Endothelial cell (in vitro differentiated cells): ENCODE results near the gene RIN3. TPM values are rescaled to one million over a fixed set of nuclear protein-coding genes. Genes with fewer than 3 reads are reported as not detected.

ENCODE experiments used
- DNase-seq: peaks from one replicate; pipeline ENCODE4 v3.0.0; 2021; ENCODE audit warnings: low spot score
- H3K27ac Mint-ChIP-seq: one replicate; pipeline ENCODE4 v1.8.0; 2021; ENCODE audit warnings: mixed read lengths, inconsistent platforms; ENCODE audit not compliant: unreplicated experiment
- H3K27me3 Mint-ChIP-seq: one replicate; pipeline ENCODE4 v1.8.0; 2021; ENCODE audit warnings: mild to moderate bottlenecking, moderate library complexity, mixed read lengths, inconsistent platforms; ENCODE audit not compliant: unreplicated experiment
- H3K36me3 Mint-ChIP-seq: one replicate; pipeline ENCODE4 v1.8.0; 2021; ENCODE audit warnings: mild to moderate bottlenecking, low read depth, mixed read lengths, inconsistent platforms; ENCODE audit not compliant: unreplicated experiment
- H3K4me1 Mint-ChIP-seq: one replicate; pipeline ENCODE4 v1.8.0; 2021; ENCODE audit warnings: mild to moderate bottlenecking, mixed read lengths, inconsistent platforms; ENCODE audit not compliant: unreplicated experiment
- H3K4me3 Mint-ChIP-seq: one replicate; pipeline ENCODE4 v1.8.0; 2021; ENCODE audit warnings: mild to moderate bottlenecking, mixed read lengths, inconsistent platforms; ENCODE audit not compliant: unreplicated experiment
- H3K9me3 Mint-ChIP-seq: one replicate; pipeline ENCODE4 v1.8.0; 2021; ENCODE audit warnings: mixed read lengths, inconsistent platforms; ENCODE audit not compliant: unreplicated experiment
- CTCF ChIP-seq: fragments of 200-600 bp; sonication (generic); IDR thresholded peaks from one replicate; pipeline ENCODE4 v1.5.0; 2021; ENCODE audit warnings: antibody characterized with exemption; ENCODE audit not compliant: unreplicated experiment
- total RNA-seq: library from RNA; stranded (reverse); fragmentation: NEBNext Ultra II Directional; extraction: Animal tissue kit (Norgen Biotek cat#: 25700); gene quantifications from one replicate; pipeline ENCODE4 v1.2.1, GENCODE V29; 2021; ENCODE audit not compliant: unreplicated experiment

RIN3 gene
- total RNA-seq, 1 donor from 2014 or later, result 25.8 TPM

GRCh38 chr14:92680781-92681650 is 167.4 kb downstream of the RIN3 start:
- Mint-ChIP-seq H3K9me3 (no peaks in the 10 kb centered on the region), H3K27ac (peak overlapping the region; percentile 36), H3K4me1 (peaks cover 7% of the 10 kb centered on the region), H3K27me3 (peaks cover 5% of the 10 kb centered on the region), H3K4me3 (peak overlapping the region; percentile 65), H3K36me3 (peaks cover 18% of the 10 kb centered on the region)
- TF ChIP-seq CTCF, result peak; percentile 92
- DNase-seq, result peak; percentile 81

- Mint-ChIP-seq H3K4me3 (no peak overlapping the region), H3K36me3 (peaks cover 8% of the 10 kb centered on the region), H3K4me1 (peaks cover 7% of the 10 kb centered on the region), H3K27me3 (peaks cover 9% of the 10 kb centered on the region), H3K27ac (no peak overlapping the region), H3K9me3 (no peaks in the 10 kb centered on the region)
- no peak for TF ChIP-seq CTCF
- DNase-seq, result no peak
Measured at GRCh38 chr14:92683041-92683440, 169.5 kb downstream of the RIN3 start.

GRCh38 chr14:92684801-92685560 is 171.4 kb downstream of the RIN3 start:
- DNase-seq, result no peak
- Mint-ChIP-seq H3K27me3 (peaks cover 11% of the 10 kb centered on the region), H3K36me3 (no peaks in the 10 kb centered on the region), H3K27ac (no peak overlapping the region), H3K4me1 (peaks cover 7% of the 10 kb centered on the region), H3K9me3 (no peaks in the 10 kb centered on the region), H3K4me3 (no peak overlapping the region)
- TF ChIP-seq CTCF, result no peak

GRCh38 chr14:92685784-92686355 is 172.3 kb downstream of the RIN3 start:
- peaks cover 11% of the 10 kb centered on the region for H3K27me3 Mint-ChIP-seq
- DNase-seq, result no peak
- no peak overlapping the region for H3K27ac Mint-ChIP-seq
- H3K36me3 Mint-ChIP-seq, result no peaks in the 10 kb centered on the region
- H3K4me3 Mint-ChIP-seq, result no peak overlapping the region
- peaks cover 7% of the 10 kb centered on the region for H3K4me1 Mint-ChIP-seq
- no peak for TF ChIP-seq CTCF
- H3K9me3 Mint-ChIP-seq, result no peaks in the 10 kb centered on the region
